Measurements from ENCODE around the gene CYTH3. TPM values are rescaled to one million over a fixed set of nuclear protein-coding genes. Genes with fewer than 3 reads are reported as not detected.

Gene CYTH3
- total RNA-seq, 1 donor, result 89.4 TPM

- DNase-seq (ENCODE audit: insufficient read length, low spot score, missing footprints), result no peak
- no peak overlapping the region for H2AFZ ChIP-seq (ENCODE audit: low read length)
- no peak overlapping the region for H3K27ac ChIP-seq (ENCODE audit: low read depth, low read length)
- H3K79me2 ChIP-seq (ENCODE audit: insufficient read depth, low read length), result peaks cover 55% of the 10 kb centered on the region
- H3K4me3 ChIP-seq (ENCODE audit: insufficient read depth, low read length), result no peak overlapping the region
- TF ChIP-seq CTCF (IDR thresholded peaks at IDR 0.05; ENCODE audit: extremely low read depth, low read depth, low read length), result no peak
- no peaks in the 10 kb centered on the region for H3K9me3 ChIP-seq (ENCODE audit: low read depth, low read length)
- H3K4me1 ChIP-seq (ENCODE audit: insufficient read depth, low read length), result no peaks in the 10 kb centered on the region
- peaks cover 5% of the 10 kb centered on the region for H4K20me1 ChIP-seq (ENCODE audit: insufficient read depth, low read length)
- no peaks in the 10 kb centered on the region for H3K27me3 ChIP-seq (ENCODE audit: insufficient read depth, low read length)
- H3K4me2 ChIP-seq (ENCODE audit: insufficient read depth, low read length), result no peak overlapping the region
- H3K36me3 ChIP-seq (ENCODE audit: insufficient read depth, low read length), result peaks cover 18% of the 10 kb centered on the region
Measured at GRCh38 chr7:6130007-6130587, 142.3 kb downstream of the CYTH3 start.

DNA sequence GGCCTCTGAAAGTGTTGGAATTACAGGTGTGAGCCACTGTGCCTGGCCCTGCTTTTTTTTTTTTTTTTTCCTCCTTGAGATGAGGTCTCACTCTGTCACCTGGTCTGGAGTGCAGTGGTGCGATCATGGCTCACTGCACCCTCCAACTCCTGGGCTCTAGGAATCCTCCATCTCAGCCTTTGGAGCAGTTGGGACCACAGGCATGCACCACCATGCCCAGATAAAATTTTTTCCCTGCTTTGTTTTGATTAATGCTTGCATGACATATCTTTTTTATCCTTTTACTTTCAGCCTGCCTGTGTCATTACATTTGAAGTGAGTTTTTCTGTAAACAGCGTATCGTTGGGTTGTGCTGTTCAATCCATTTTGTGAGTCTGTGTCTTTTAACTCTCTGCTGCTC, 144.2 kb downstream of the CYTH3 start:
- Histone ChIP-seq H4K20me1 (ENCODE audit: insufficient read depth, low read length) (peaks cover 3% of the 10 kb centered on the region), H3K4me3 (ENCODE audit: insufficient read depth, low read length) (no peak overlapping the region), H3K79me2 (ENCODE audit: insufficient read depth, low read length) (peaks cover 47% of the 10 kb centered on the region), H2AFZ (ENCODE audit: low read length) (no peak overlapping the region), H3K4me1 (ENCODE audit: insufficient read depth, low read length) (no peaks in the 10 kb centered on the region), H3K36me3 (ENCODE audit: insufficient read depth, low read length) (peaks cover 19% of the 10 kb centered on the region), H3K27me3 (ENCODE audit: insufficient read depth, low read length) (no peaks in the 10 kb centered on the region), H3K9me3 (ENCODE audit: low read depth, low read length) (no peaks in the 10 kb centered on the region), H3K27ac (ENCODE audit: low read depth, low read length) (no peak overlapping the region), H3K4me2 (ENCODE audit: insufficient read depth, low read length) (no peak overlapping the region)
- no peak for TF ChIP-seq CTCF (IDR thresholded peaks at IDR 0.05; ENCODE audit: extremely low read depth, low read depth, low read length)
- DNase-seq (ENCODE audit: insufficient read length, low spot score, missing footprints), result no peak

DNA sequence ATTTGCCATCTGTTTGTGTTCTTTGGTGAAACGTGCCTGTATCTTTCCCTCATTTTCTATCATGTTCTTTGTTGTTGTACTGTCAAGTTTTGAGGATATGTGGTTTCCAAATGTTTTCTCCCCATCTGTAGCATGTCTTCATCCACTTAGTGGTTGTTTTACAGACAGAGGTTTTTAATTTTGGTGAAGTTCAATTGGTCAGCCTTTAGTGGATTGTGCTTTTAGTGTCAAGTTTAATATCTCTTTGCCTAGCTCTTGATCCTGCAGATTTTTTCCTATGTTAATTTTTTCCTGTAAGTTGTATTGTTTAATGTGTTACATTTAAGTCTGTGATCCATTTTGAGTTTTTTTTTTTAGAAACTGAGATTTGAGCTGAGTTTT, 145.3 kb downstream of the CYTH3 start:
- H3K9me3 ChIP-seq (ENCODE audit: low read depth, low read length), result no peaks in the 10 kb centered on the region
- H3K79me2 ChIP-seq (ENCODE audit: insufficient read depth, low read length), result peaks cover 43% of the 10 kb centered on the region
- H3K4me1 ChIP-seq (ENCODE audit: insufficient read depth, low read length), result no peaks in the 10 kb centered on the region
- H3K4me3 ChIP-seq (ENCODE audit: insufficient read depth, low read length), result no peak overlapping the region
- no peak overlapping the region for H3K4me2 ChIP-seq (ENCODE audit: insufficient read depth, low read length)
- H3K36me3 ChIP-seq (ENCODE audit: insufficient read depth, low read length), result peaks cover 14% of the 10 kb centered on the region
- no peak for TF ChIP-seq CTCF (IDR thresholded peaks at IDR 0.05; ENCODE audit: extremely low read depth, low read depth, low read length)
- no peak overlapping the region for H3K27ac ChIP-seq (ENCODE audit: low read depth, low read length)
- H2AFZ ChIP-seq (ENCODE audit: low read length), result no peak overlapping the region
- DNase-seq (ENCODE audit: insufficient read length, low spot score, missing footprints), result no peak
- H4K20me1 ChIP-seq (ENCODE audit: insufficient read depth, low read length), result peaks cover 3% of the 10 kb centered on the region
- no peaks in the 10 kb centered on the region for H3K27me3 ChIP-seq (ENCODE audit: insufficient read depth, low read length)

- H2AFZ ChIP-seq (ENCODE audit: low read length), result no peak overlapping the region
- no peaks in the 10 kb centered on the region for H4K20me1 ChIP-seq (ENCODE audit: insufficient read depth, low read length)
- no peak for DNase-seq (ENCODE audit: insufficient read length, low spot score, missing footprints)
- H3K4me1 ChIP-seq (ENCODE audit: insufficient read depth, low read length), result no peaks in the 10 kb centered on the region
- H3K36me3 ChIP-seq (ENCODE audit: insufficient read depth, low read length), result peaks cover 29% of the 10 kb centered on the region
- H3K9me3 ChIP-seq (ENCODE audit: low read depth, low read length), result peaks cover 3% of the 10 kb centered on the region
- H3K4me2 ChIP-seq (ENCODE audit: insufficient read depth, low read length), result no peak overlapping the region
- no peak overlapping the region for H3K4me3 ChIP-seq (ENCODE audit: insufficient read depth, low read length)
- no peaks in the 10 kb centered on the region for H3K27me3 ChIP-seq (ENCODE audit: insufficient read depth, low read length)
- no peak for TF ChIP-seq CTCF (IDR thresholded peaks at IDR 0.05; ENCODE audit: extremely low read depth, low read depth, low read length)
- no peak overlapping the region for H3K27ac ChIP-seq (ENCODE audit: low read depth, low read length)
- H3K79me2 ChIP-seq (ENCODE audit: insufficient read depth, low read length), result peaks cover 33% of the 10 kb centered on the region
Measured at GRCh38 chr7:6123843-6124242, 148.6 kb downstream of the CYTH3 start.

Data from osteoblast (primary cell).